Measurements from ENCODE around the gene LIFR. TPM values are rescaled to one million over a fixed set of nuclear protein-coding genes. Genes with fewer than 3 reads are reported as not detected.

Gene LIFR
- total RNA-seq, 1 experiment from 2014 or later, result 10.6 TPM

DNA sequence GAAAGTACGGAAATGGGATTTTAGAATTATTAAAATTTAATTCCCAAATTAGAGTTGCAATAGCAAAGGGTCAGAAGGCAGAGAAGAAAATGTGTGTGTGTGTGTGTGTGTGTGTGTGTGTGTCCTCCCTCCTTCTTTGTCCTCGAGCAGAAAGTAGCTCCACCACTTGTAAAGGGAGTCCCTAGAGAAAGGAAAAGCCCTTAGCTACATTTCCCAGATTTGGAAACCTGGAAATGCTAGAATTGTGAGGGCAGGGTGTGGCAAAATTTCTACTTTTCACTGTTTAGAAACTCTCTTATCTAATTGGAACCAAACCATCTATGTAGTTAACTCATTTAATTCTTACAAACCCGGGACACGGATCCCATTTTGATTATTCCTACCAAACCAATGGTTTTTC, 33.2 kb upstream of the LIFR start:
- Histone ChIP-seq H2AFZ (ENCODE audit: low read depth, low read length, poor library complexity, severe bottlenecking) (no peak overlapping the region), H4K20me1 (ENCODE audit: insufficient read depth) (no peaks in the 10 kb centered on the region), H3K79me2 (ENCODE audit: insufficient read depth, low read length) (no peaks in the 10 kb centered on the region), H3K4me3 (replicated peaks in 1 of 2; ENCODE audit: low read depth in 1 of 2, low read length in 2 of 2) (no peak overlapping the region), H3K27me3 (ENCODE audit: insufficient read depth, low read length) (no peaks in the 10 kb centered on the region), H3K27ac (ENCODE audit: low read depth, low read length) (no peak overlapping the region), H3K9ac (ENCODE audit: low read length) (no peak overlapping the region), H3K4me2 (ENCODE audit: low read length) (no peak overlapping the region), H3K4me1 (ENCODE audit: control insufficient read depth in 1 of 2, insufficient read depth in 2 of 2, low read length in 2 of 2) (no peaks in the 10 kb centered on the region), H3K9me2 (ENCODE audit: insufficient read depth) (no peaks in the 10 kb centered on the region), H3K36me3 (ENCODE audit: control insufficient read depth in 1 of 2, insufficient read depth in 2 of 2, low read length in 2 of 2) (no peaks in the 10 kb centered on the region), H3K9me3 (ENCODE audit: control insufficient read depth in 1 of 2, insufficient read depth in 1 of 2, low read depth in 1 of 2, low read length in 2 of 2) (no peaks in the 10 kb centered on the region)
- DNase-seq (ENCODE audit: low read depth, low spot score), result no peak
- CTCF ChIA-PET, result no interaction called here
- TF ChIP-seq, protein P1, sequence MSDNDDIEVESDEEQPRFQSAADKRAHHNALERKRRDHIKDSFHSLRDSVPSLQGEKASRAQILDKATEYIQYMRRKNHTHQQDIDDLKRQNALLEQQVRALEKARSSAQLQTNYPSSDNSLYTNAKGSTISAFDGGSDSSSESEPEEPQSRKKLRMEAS (IDR thresholded peaks at IDR 0.05), result no peak
- TF ChIP-seq JUND (IDR thresholded peaks at IDR 0.05), result no peak
- no peak for TF ChIP-seq EZH2 (IDR thresholded peaks at IDR 0.05)
- no peak for TF ChIP-seq POLR2AphosphoS5 (IDR thresholded peaks at IDR 0.05; ENCODE audit: low read depth, low read length)
- TF ChIP-seq CBX3 (IDR thresholded peaks at IDR 0.05; ENCODE audit: low read depth), result no peak
- TF ChIP-seq ELF1 (IDR thresholded peaks at IDR 0.05; ENCODE audit: borderline replicate concordance, low read depth), result no peak
- TF ChIP-seq SP1 (IDR thresholded peaks at IDR 0.05; ENCODE audit: low read depth), result no peak
- no peak for TF ChIP-seq RAD21 (IDR thresholded peaks at IDR 0.05; ENCODE audit: low read depth)
- POLR2A ChIA-PET, result no interaction called here
- intact Hi-C loops (cut with micrococcal nuclease), result no loop called here
- no TSS peak for BruUV-seq (replicated peaks)
- no peak for ATAC-seq
- RAD21 ChIA-PET (ENCODE audit: low non-redundant PET in 1 of 2, low total read pairs in 2 of 2, uncharacterized antibody in 2 of 2, unreplicated experiment in 2 of 2), result no interaction called here

DNA sequence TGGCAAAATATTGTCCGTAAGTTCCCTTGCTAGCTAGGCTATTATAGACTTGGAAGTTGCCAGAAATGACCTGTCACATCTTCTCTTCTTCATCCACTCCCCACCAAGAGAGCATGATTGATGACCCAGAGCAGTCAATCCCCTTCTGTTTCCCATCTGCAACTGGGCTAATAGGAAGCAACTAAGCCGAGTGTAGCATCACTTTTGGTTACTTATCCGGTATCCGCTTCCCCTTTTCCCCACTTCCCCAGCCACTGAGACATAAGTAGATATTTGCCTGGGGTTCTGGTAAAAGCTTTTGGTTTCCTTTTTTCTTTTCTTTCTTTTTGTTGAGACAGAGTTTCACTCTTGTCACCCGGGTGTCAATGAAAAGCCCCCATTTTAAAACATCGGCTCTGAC, 29.4 kb upstream of the LIFR start:
- no TSS peak for BruUV-seq (replicated peaks)
- ChIA-PET CTCF (no interaction called here), POLR2A (no interaction called here), RAD21 (ENCODE audit: low non-redundant PET in 1 of 2, low total read pairs in 2 of 2, uncharacterized antibody in 2 of 2, unreplicated experiment in 2 of 2) (no interaction called here)
- no peak overlapping the region for H3K27ac ChIP-seq (ENCODE audit: low read depth, low read length)
- no peak for DNase-seq (ENCODE audit: low read depth, low spot score)
- no peak overlapping the region for H3K9ac ChIP-seq (ENCODE audit: low read length)
- no peak for ATAC-seq
- H3K79me2 ChIP-seq (ENCODE audit: insufficient read depth, low read length), result no peaks in the 10 kb centered on the region
- no peaks in the 10 kb centered on the region for H3K27me3 ChIP-seq (ENCODE audit: insufficient read depth, low read length)
- H3K9me2 ChIP-seq (ENCODE audit: insufficient read depth), result no peaks in the 10 kb centered on the region
- no peak overlapping the region for H2AFZ ChIP-seq (ENCODE audit: low read depth, low read length, poor library complexity, severe bottlenecking)
- intact Hi-C loops (cut with micrococcal nuclease), result no loop called here
- H3K4me3 ChIP-seq (replicated peaks in 1 of 2; ENCODE audit: low read depth in 1 of 2, low read length in 2 of 2), result no peak overlapping the region
- no peaks in the 10 kb centered on the region for H3K4me1 ChIP-seq (ENCODE audit: control insufficient read depth in 1 of 2, insufficient read depth in 2 of 2, low read length in 2 of 2)
- H3K4me2 ChIP-seq (ENCODE audit: low read length), result no peak overlapping the region
- no peaks in the 10 kb centered on the region for H3K36me3 ChIP-seq (ENCODE audit: control insufficient read depth in 1 of 2, insufficient read depth in 2 of 2, low read length in 2 of 2)
- no peaks in the 10 kb centered on the region for H4K20me1 ChIP-seq (ENCODE audit: insufficient read depth)
- H3K9me3 ChIP-seq (ENCODE audit: control insufficient read depth in 1 of 2, insufficient read depth in 1 of 2, low read depth in 1 of 2, low read length in 2 of 2), result no peaks in the 10 kb centered on the region
- TF ChIP-seq POLR2AphosphoS5 (IDR thresholded peaks at IDR 0.05; ENCODE audit: low read depth, low read length), result no peak
- no peak for TF ChIP-seq JUND (IDR thresholded peaks at IDR 0.05)
- TF ChIP-seq CEBPB (IDR thresholded peaks at IDR 0.05; ENCODE audit: low read depth), result no peak
- no peak for TF ChIP-seq POLR2A (IDR thresholded peaks at IDR 0.05; ENCODE audit: borderline replicate concordance, extremely low read depth, insufficient read depth, insufficient read length)
- TF ChIP-seq SRF (IDR thresholded peaks at IDR 0.05; ENCODE audit: low read depth), result no peak
- no peak for TF ChIP-seq TCF7L2 (IDR thresholded peaks at IDR 0.05; ENCODE audit: borderline replicate concordance, extremely low read depth, insufficient read depth, insufficient read length)
- no peak for TF ChIP-seq SP1 (IDR thresholded peaks at IDR 0.05; ENCODE audit: low read depth)
- TF ChIP-seq, protein P2, sequence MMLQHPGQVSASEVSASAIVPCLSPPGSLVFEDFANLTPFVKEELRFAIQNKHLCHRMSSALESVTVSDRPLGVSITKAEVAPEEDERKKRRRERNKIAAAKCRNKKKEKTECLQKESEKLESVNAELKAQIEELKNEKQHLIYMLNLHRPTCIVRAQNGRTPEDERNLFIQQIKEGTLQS (IDR thresholded peaks at IDR 0.05), result no peak
- no peak for TF ChIP-seq EZH2phosphoT487 (IDR thresholded peaks at IDR 0.05; ENCODE audit: borderline replicate concordance)
- no peak for TF ChIP-seq ELF1 (IDR thresholded peaks at IDR 0.05; ENCODE audit: borderline replicate concordance, low read depth)
- TF ChIP-seq ZNF274 (IDR thresholded peaks at IDR 0.05; ENCODE audit: low read depth, low read length), result no peak
- no peak for TF ChIP-seq CTCF (IDR thresholded peaks at IDR 0.05 in 2 of 3, conservative IDR thresholded peaks at IDR 0.05 in 1 of 3; ENCODE audit: borderline replicate concordance in 1 of 3, insufficient read depth in 1 of 3, low read depth in 2 of 3, low read length in 2 of 3)
- TF ChIP-seq ZBTB33 (IDR thresholded peaks at IDR 0.05; ENCODE audit: extremely low read depth, insufficient replicate concordance, low read length), result no peak

Data from HCT116 (cell line).